Panc1 (cell line): ENCODE measurements around the gene HES6.

Source experiments
- POLR2AphosphoS5 ChIP-seq: IDR thresholded peaks from 2 replicates; pipeline ENCODE4 v1.6.1; 2012; ENCODE audit warnings: mild to moderate bottlenecking, low read depth, low read length, moderate library complexity
- TF ChIP-seq, protein P1 (sequence below): fragments of 450-650 bp; IDR thresholded peaks from 2 replicates; pipeline ENCODE4 v1.5.1; 2017; ENCODE audit warnings: mild to moderate bottlenecking
- TF ChIP-seq, protein P2 (sequence below), 2 experiments: IDR thresholded peaks; 2 replicates each; pipeline ENCODE4 v1.6.1; 2011 to 2012; ENCODE audit warnings: low read depth in 2 of 2, control low read depth in 1 of 2, low read length in 1 of 2, mild to moderate bottlenecking in 1 of 2, moderate library complexity in 1 of 2; ENCODE audit not compliant: insufficient read depth in 1 of 2

DNA sequence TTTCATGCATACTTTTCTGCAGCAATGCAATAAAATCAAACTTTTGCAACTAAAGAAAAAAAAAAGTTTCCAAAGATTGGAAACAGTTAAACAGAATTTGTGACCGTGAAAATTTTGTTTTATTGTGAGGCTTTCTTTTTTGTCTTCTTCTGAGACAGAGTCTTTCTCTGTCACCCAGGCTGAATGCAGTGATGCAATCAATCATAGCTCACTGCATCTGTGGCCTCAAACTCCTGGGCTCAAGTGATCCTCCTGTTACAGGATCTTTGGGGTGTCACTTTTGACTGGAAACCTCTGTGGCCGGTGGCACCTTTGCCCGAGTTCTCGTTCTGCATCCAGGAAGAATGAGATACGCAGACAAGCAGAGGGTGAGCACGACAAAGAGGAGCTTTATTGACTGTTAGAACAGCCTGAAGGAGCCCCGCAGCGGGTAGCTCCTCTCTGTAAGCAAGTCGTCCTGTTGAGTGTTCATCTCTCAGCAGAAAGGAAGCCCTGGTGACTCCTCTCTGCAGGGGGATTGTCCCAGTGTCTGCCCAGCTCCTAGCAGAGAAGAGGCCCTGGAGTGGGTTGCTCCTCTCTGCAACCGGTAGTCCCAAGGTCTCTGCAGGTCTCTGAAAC, 19.5 kb downstream of the HES6 start:
- TF ChIP-seq, protein P1, sequence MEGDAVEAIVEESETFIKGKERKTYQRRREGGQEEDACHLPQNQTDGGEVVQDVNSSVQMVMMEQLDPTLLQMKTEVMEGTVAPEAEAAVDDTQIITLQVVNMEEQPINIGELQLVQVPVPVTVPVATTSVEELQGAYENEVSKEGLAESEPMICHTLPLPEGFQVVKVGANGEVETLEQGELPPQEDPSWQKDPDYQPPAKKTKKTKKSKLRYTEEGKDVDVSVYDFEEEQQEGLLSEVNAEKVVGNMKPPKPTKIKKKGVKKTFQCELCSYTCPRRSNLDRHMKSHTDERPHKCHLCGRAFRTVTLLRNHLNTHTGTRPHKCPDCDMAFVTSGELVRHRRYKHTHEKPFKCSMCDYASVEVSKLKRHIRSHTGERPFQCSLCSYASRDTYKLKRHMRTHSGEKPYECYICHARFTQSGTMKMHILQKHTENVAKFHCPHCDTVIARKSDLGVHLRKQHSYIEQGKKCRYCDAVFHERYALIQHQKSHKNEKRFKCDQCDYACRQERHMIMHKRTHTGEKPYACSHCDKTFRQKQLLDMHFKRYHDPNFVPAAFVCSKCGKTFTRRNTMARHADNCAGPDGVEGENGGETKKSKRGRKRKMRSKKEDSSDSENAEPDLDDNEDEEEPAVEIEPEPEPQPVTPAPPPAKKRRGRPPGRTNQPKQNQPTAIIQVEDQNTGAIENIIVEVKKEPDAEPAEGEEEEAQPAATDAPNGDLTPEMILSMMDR = no peak
- TF ChIP-seq POLR2AphosphoS5 = no peak; the same call in 1 of the 2 replicates
- TF ChIP-seq, protein P2, sequence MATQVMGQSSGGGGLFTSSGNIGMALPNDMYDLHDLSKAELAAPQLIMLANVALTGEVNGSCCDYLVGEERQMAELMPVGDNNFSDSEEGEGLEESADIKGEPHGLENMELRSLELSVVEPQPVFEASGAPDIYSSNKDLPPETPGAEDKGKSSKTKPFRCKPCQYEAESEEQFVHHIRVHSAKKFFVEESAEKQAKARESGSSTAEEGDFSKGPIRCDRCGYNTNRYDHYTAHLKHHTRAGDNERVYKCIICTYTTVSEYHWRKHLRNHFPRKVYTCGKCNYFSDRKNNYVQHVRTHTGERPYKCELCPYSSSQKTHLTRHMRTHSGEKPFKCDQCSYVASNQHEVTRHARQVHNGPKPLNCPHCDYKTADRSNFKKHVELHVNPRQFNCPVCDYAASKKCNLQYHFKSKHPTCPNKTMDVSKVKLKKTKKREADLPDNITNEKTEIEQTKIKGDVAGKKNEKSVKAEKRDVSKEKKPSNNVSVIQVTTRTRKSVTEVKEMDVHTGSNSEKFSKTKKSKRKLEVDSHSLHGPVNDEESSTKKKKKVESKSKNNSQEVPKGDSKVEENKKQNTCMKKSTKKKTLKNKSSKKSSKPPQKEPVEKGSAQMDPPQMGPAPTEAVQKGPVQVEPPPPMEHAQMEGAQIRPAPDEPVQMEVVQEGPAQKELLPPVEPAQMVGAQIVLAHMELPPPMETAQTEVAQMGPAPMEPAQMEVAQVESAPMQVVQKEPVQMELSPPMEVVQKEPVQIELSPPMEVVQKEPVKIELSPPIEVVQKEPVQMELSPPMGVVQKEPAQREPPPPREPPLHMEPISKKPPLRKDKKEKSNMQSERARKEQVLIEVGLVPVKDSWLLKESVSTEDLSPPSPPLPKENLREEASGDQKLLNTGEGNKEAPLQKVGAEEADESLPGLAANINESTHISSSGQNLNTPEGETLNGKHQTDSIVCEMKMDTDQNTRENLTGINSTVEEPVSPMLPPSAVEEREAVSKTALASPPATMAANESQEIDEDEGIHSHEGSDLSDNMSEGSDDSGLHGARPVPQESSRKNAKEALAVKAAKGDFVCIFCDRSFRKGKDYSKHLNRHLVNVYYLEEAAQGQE (IDR thresholded peaks at IDR 0.05; ENCODE audit: insufficient read depth in 1 of 2, low read depth in 2 of 2, low read length in 1 of 2) = no peak
